Muscle layer of duodenum (tissue), 2 donors: ENCODE measurements around the gene CHTOP.
"Not testable (repeated sequence)": the region's sequence is repeated elsewhere in the genome, so short reads cannot be mapped to it uniquely, and the experiment has no call there.

ENCODE experiments used
- H3K27ac ChIP-seq: one replicate; pipeline ENCODE4 v1.7.0; 2013; ENCODE audit warnings: mild to moderate bottlenecking, low read length
- H3K27me3 ChIP-seq: one replicate; pipeline ENCODE4 v1.7.0; 2013; ENCODE audit warnings: low read depth, mild to moderate bottlenecking, control low read depth, low read length
- H3K36me3 ChIP-seq, 2 donors: one replicate each; pipeline ENCODE4 v1.7.0; 2013; ENCODE audit warnings: low read length in 2 of 2, control low read depth in 1 of 2, mild to moderate bottlenecking in 1 of 2; ENCODE audit not compliant: insufficient read depth in 2 of 2, control insufficient read depth in 1 of 2
- H3K4me1 ChIP-seq, 2 donors: one replicate each; pipeline ENCODE4 v1.7.0; 2013; ENCODE audit warnings: low read length in 2 of 2, mild to moderate bottlenecking in 2 of 2, control low read depth in 1 of 2, moderate library complexity in 1 of 2; ENCODE audit not compliant: insufficient read depth in 2 of 2, control insufficient read depth in 1 of 2
- H3K4me3 ChIP-seq, 2 donors: one replicate each; pipeline ENCODE4 v1.7.0; 2013; ENCODE audit warnings: low read length in 2 of 2, low read depth in 1 of 2, mild to moderate bottlenecking in 1 of 2
- H3K9me3 ChIP-seq, 2 donors: one replicate each; pipeline ENCODE4 v1.7.0; 2013; ENCODE audit warnings: low read length in 2 of 2, control low read depth in 1 of 2, mild to moderate bottlenecking in 1 of 2; ENCODE audit not compliant: control insufficient read depth in 1 of 2
- donor health status: healthy.

CHTOP gene

GRCh38 chr1:153668672-153669071 lies 34.8 kb downstream of the CHTOP start:
- Histone ChIP-seq H3K4me1 (peaks cover 4 to 23% of the 10 kb centered on the region in 2 donors), H3K36me3 (peaks cover 44 to 55% of the 10 kb centered on the region in 2 donors)
- H3K27me3 ChIP-seq, H3K4me3 ChIP-seq, H3K9me3 ChIP-seq, H3K27ac ChIP-seq: not testable (repeated sequence)

- Histone ChIP-seq H3K36me3 (peaks cover 36 to 45% of the 10 kb centered on the region in 2 donors), H3K27me3 (no peaks in the 10 kb centered on the region), H3K4me3 (peak overlapping the region; percentile 88 to 97), H3K9me3 (no peaks in the 10 kb centered on the region), H3K27ac (peak overlapping the region; percentile 94), H3K4me1 (peaks cover 4 to 23% of the 10 kb centered on the region in 2 donors)
These were observed 35.7 kb downstream of the CHTOP start for GRCh38 chr1:153669606-153670005.

GRCh38 chr1:153670257-153670858 lies 36.5 kb downstream of the CHTOP start:
- Histone ChIP-seq H3K36me3 (peaks cover 30 to 38% of the 10 kb centered on the region in 2 donors), H3K27me3 (no peaks in the 10 kb centered on the region), H3K27ac (peak overlapping the region; percentile 94), H3K4me1 (peaks cover 4 to 23% of the 10 kb centered on the region in 2 donors), H3K4me3 (peak overlapping the region; percentile 88 to 97), H3K9me3 (no peaks in the 10 kb centered on the region)

GRCh38 chr1:153670859-153671627 lies 37.2 kb downstream of the CHTOP start, which contains the start of gene ILF2:
ILF2 (minus strand) TSS chr1:153670993; CDS start chr1:153670922, 71 bp downstream.
- peaks cover 24 to 31% of the 10 kb centered on the region in 2 donors for H3K36me3 ChIP-seq
- no peaks in the 10 kb centered on the region for H3K9me3 ChIP-seq
- H3K4me1 ChIP-seq = peaks cover 4 to 23% of the 10 kb centered on the region in 2 donors
- H3K27ac ChIP-seq = peak within 1 kb of the TSS; percentile 94
- H3K27me3 ChIP-seq = no peaks in the 10 kb centered on the region
- H3K4me3 ChIP-seq = peak within 1 kb of the TSS; percentile 88 to 97

- peaks cover 17 to 24% of the 10 kb centered on the region in 2 donors for H3K36me3 ChIP-seq
- not testable (repeated sequence) for H3K9me3 ChIP-seq, H3K27me3 ChIP-seq
- peak overlapping the region; percentile 88 to 97 for H3K4me3 ChIP-seq
- H3K4me1 ChIP-seq = peaks cover 4 to 23% of the 10 kb centered on the region in 2 donors
- H3K27ac ChIP-seq = peak overlapping the region; percentile 94
These were observed 37.9 kb downstream of the CHTOP start for GRCh38 chr1:153671628-153672353.

GRCh38 chr1:153673511-153673910 lies 39.6 kb downstream of the CHTOP start:
- H3K36me3 ChIP-seq = peaks cover under 1 to 6% of the 10 kb centered on the region in 2 donors
- H3K4me3 ChIP-seq = no peak overlapping the region
- H3K4me1 ChIP-seq = peaks cover 4 to 30% of the 10 kb centered on the region in 2 donors
- H3K27ac ChIP-seq = no peak overlapping the region
- H3K27me3 ChIP-seq = peaks cover 5% of the 10 kb centered on the region
- no peaks in the 10 kb centered on the region for H3K9me3 ChIP-seq

GRCh38 chr1:153677718-153678518 lies 44.1 kb downstream of the CHTOP start:
- Histone ChIP-seq H3K4me3 (peak overlapping the region; percentile 38 to 57), H3K27me3 (peaks cover 18% of the 10 kb centered on the region), H3K4me1 (peaks cover 0 to 24% of the 10 kb centered on the region in 2 donors), H3K27ac (no peak overlapping the region), H3K36me3 (no peaks in the 10 kb centered on the region), H3K9me3 (no peaks in the 10 kb centered on the region)

GRCh38 chr1:153678519-153679336 lies 44.9 kb downstream of the CHTOP start, which contains the start of gene NPR1:
NPR1 (plus strand) TSS chr1:153678688; CDS start chr1:153679109, 421 bp downstream.
- no peak within 1 kb of the TSS for H3K27ac ChIP-seq
- H3K4me1 ChIP-seq = peaks cover 0 to 24% of the 10 kb centered on the region in 2 donors
- peak within 1 kb of the TSS; percentile 38 to 57 for H3K4me3 ChIP-seq
- no peaks in the 10 kb centered on the region for H3K36me3 ChIP-seq
- H3K9me3 ChIP-seq = no peaks in the 10 kb centered on the region
- H3K27me3 ChIP-seq = peaks cover 18% of the 10 kb centered on the region

- H3K4me3 ChIP-seq = peak overlapping the region; percentile 38 to 57
- H3K36me3 ChIP-seq = no peaks in the 10 kb centered on the region
- H3K4me1 ChIP-seq = peaks cover 0 to 24% of the 10 kb centered on the region in 2 donors
- H3K27me3 ChIP-seq = peaks cover 18% of the 10 kb centered on the region
- no peak overlapping the region for H3K27ac ChIP-seq
- H3K9me3 ChIP-seq = no peaks in the 10 kb centered on the region
These were observed 45.7 kb downstream of the CHTOP start for GRCh38 chr1:153679337-153680119.
